ENCODE results near the gene COPS6.

DNA sequence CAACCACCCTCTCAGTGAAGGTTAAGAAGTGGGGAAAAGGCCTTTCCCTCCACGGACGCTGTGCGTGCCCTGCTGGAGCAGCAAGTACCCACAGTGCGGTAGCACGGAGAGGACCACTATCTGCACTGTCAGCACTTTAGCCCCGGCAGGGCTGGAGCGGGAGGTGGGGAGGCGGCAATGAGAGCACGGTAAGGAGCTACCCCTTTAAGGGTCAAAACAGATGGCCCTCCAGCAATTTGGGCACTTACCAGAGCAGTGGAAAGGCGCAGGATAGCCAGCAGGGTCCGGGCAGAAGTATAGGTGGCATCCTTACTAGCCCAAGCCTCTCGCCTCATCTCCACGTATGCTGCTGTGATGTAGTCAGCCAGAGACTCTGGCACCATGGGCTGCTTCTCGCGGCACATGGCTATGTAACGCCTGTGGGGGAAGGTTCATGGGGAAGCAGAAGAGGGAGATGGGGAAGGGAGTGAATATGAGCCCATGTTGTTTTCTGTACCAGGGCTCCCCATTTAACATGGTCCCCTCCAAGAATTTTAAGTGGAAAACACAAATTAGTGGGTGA is 5.2 kb downstream of the COPS6 start:
- TF ChIP-seq CTCF (IDR thresholded peaks at IDR 0.05) (no peak), POLR2AphosphoS5 (IDR thresholded peaks at IDR 0.05; ENCODE audit: low read depth, low read length) (peak; percentile 48; the same call in 1 of the 2 replicates), TCF7L2 (IDR thresholded peaks at IDR 0.05; ENCODE audit: low read depth, low read length) (no peak), SIN3A (IDR thresholded peaks at IDR 0.05; ENCODE audit: borderline replicate concordance, insufficient read depth, low read depth, low read length) (no peak)
- TF ChIP-seq, protein P1, sequence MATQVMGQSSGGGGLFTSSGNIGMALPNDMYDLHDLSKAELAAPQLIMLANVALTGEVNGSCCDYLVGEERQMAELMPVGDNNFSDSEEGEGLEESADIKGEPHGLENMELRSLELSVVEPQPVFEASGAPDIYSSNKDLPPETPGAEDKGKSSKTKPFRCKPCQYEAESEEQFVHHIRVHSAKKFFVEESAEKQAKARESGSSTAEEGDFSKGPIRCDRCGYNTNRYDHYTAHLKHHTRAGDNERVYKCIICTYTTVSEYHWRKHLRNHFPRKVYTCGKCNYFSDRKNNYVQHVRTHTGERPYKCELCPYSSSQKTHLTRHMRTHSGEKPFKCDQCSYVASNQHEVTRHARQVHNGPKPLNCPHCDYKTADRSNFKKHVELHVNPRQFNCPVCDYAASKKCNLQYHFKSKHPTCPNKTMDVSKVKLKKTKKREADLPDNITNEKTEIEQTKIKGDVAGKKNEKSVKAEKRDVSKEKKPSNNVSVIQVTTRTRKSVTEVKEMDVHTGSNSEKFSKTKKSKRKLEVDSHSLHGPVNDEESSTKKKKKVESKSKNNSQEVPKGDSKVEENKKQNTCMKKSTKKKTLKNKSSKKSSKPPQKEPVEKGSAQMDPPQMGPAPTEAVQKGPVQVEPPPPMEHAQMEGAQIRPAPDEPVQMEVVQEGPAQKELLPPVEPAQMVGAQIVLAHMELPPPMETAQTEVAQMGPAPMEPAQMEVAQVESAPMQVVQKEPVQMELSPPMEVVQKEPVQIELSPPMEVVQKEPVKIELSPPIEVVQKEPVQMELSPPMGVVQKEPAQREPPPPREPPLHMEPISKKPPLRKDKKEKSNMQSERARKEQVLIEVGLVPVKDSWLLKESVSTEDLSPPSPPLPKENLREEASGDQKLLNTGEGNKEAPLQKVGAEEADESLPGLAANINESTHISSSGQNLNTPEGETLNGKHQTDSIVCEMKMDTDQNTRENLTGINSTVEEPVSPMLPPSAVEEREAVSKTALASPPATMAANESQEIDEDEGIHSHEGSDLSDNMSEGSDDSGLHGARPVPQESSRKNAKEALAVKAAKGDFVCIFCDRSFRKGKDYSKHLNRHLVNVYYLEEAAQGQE (IDR thresholded peaks at IDR 0.05; ENCODE audit: insufficient read depth in 1 of 2, low read depth in 2 of 2, low read length in 1 of 2), result no peak
